ENCODE measurements around the gene SAMD10. TPM values are rescaled to one million over a fixed set of nuclear protein-coding genes. Genes with fewer than 3 reads are reported as not detected.

Gene SAMD10
- total and polyA plus RNA-seq, 2 of the 8 experiments (the other 6 are each of a cell fraction or from before 2014, with no cell fraction given) = 3.0 to 5.2 TPM

GRCh38 chr20:63980317-63980805 lies 919 bp upstream of the SAMD10 start (continued):
- TF ChIP-seq TCF12 (IDR thresholded peaks at IDR 0.05; ENCODE audit: low read depth, low read length) (no peak), TAF1 (IDR thresholded peaks at IDR 0.05; ENCODE audit: low read depth, low read length) (no peak), SP1 (IDR thresholded peaks at IDR 0.05; ENCODE audit: low read depth, low read length) (no peak)

All from H1 (cell line).